GM12878 (cell line): ENCODE data around the gene RPSA. TPM values are rescaled to one million over a fixed set of nuclear protein-coding genes. Genes with fewer than 3 reads are reported as not detected.
A peak's percentile ranks its signal among the peaks of the same experiment; 100 is the strongest.

Source experiments
- ATAC-seq: fragments of 200-7000 bp; cut with Tn5 transposase; 3 replicates; pipeline ENCODE4 v1.9.1; 2020; ENCODE audit warnings: mild to moderate bottlenecking, moderate library complexity
- BruUV-seq: library from RNA; stranded (reverse); fragments of 400-500 nt; replicated peaks from 2 replicates; lab custom pipeline; 2021; lab: Mats Ljungman, UMichigan
- CTCF ChIA-PET: fragments of 300-600 bp; sonication (Branson Sonifier 250); formaldehyde crosslinking; extraction: SDS; loops from one replicate; lab custom pipeline; 2021; ENCODE audit warnings: inconsistent platforms; lab: Yijun Ruan, JAX
- POLR2A ChIA-PET: fragments of 350-600 bp; formaldehyde crosslinking; extraction: SDS; loops from one replicate; lab custom pipeline; 2021; ENCODE audit warnings: inconsistent platforms; lab: Charles Lee
- RAD21 ChIA-PET: fragments of 300-600 bp; sonication (Branson Sonifier 250); formaldehyde crosslinking; loops from one replicate; lab custom pipeline; 2023; ENCODE audit warnings: antibody characterized with exemption; ENCODE audit not compliant: unreplicated experiment; lab: Charles Lee
- SMC1A ChIA-PET: fragments of 300-600 bp; sonication (Branson Sonifier 250); formaldehyde crosslinking; loops from one replicate; lab custom pipeline; 2023; ENCODE audit not compliant: unreplicated experiment, uncharacterized antibody; lab: Charles Lee
- DNase-seq: peaks from one replicate; pipeline ENCODE4 v3.0.0-alpha.2; 2011; ENCODE audit warnings: low read depth, low spot score
- FAIRE-seq: peaks from 3 replicates; lab custom pipeline; 2011; peaks lifted over from hg19 to GRCh38; lab: Jason Lieb, UNC
- H2AFZ ChIP-seq: 2 replicates; pipeline ENCODE4 v1.6.0; 2011; ENCODE audit warnings: low read depth, low read length, control low read depth; ENCODE audit not compliant: control insufficient read depth
- H3K27ac ChIP-seq: 2 replicates; pipeline ENCODE4 v1.5.1; 2011; ENCODE audit warnings: control low read depth; ENCODE audit not compliant: control insufficient read depth, insufficient read depth
- H3K27me3 ChIP-seq, 2 experiments: replicated peaks in 1 of 2; 2 replicates each; pipeline versions ENCODE4 v1.6.0 to v1.6.1; 2011; ENCODE audit warnings: low read length in 1 of 2; ENCODE audit not compliant: control insufficient read depth in 2 of 2, insufficient read depth in 2 of 2
- H3K36me3 ChIP-seq, 2 experiments: 2 replicates each; pipeline ENCODE4 v1.5.1; 2011; ENCODE audit warnings: low read length in 1 of 2; ENCODE audit not compliant: control insufficient read depth in 2 of 2, insufficient read depth in 2 of 2
- H3K4me1 ChIP-seq: 2 replicates; pipeline ENCODE4 v1.6.1; 2011; ENCODE audit warnings: mild to moderate bottlenecking, low read length, moderate library complexity, mixed read lengths; ENCODE audit not compliant: control insufficient read depth, insufficient read depth
- H3K4me2 ChIP-seq: 2 replicates; pipeline ENCODE4 v1.6.0; 2011; ENCODE audit warnings: control low read depth; ENCODE audit not compliant: control insufficient read depth, insufficient read depth
- H3K4me3 ChIP-seq: fragments of 200-600 bp; sonication (generic); 2 replicates; pipeline ENCODE4 v1.5.1; 2016
- H3K79me2 ChIP-seq: 2 replicates; pipeline ENCODE4 v1.6.0; 2011; ENCODE audit warnings: low read length; ENCODE audit not compliant: control insufficient read depth, insufficient read depth
- H3K9ac ChIP-seq: 2 replicates; pipeline ENCODE4 v1.8.0; 2011; ENCODE audit warnings: low read length, control low read depth, mixed read lengths; ENCODE audit not compliant: control insufficient read depth, insufficient read depth
- H3K9me3 ChIP-seq: replicated peaks from 3 replicates; pipeline ENCODE4 v1.5.1; 2011; ENCODE audit warnings: mild to moderate bottlenecking, low read length; ENCODE audit not compliant: control insufficient read depth, insufficient read depth
- H4K20me1 ChIP-seq: 2 replicates; pipeline ENCODE4 v1.6.0; 2011; ENCODE audit not compliant: control insufficient read depth, insufficient read depth
- CBX3 ChIP-seq: fragments of 200-600 bp; sonication (generic); IDR thresholded peaks from 2 replicates; pipeline ENCODE4 v1.6.1; 2016; ENCODE audit warnings: low read depth, borderline replicate concordance
- GABPA ChIP-seq: IDR thresholded peaks from 2 replicates; pipeline ENCODE4 v1.6.1; 2014; ENCODE audit warnings: antibody characterized with exemption, low read depth, mild to moderate bottlenecking, inconsistent platforms
- MEF2A ChIP-seq: IDR thresholded peaks from 2 replicates; pipeline ENCODE4 v1.6.1; 2011; ENCODE audit warnings: low read depth, mild to moderate bottlenecking, low read length, moderate library complexity; ENCODE audit not compliant: insufficient read depth
- MXI1 ChIP-seq: fragments of 150-350 bp; IDR thresholded peaks from 2 replicates; pipeline ENCODE4 v1.6.1; 2011; ENCODE audit warnings: low read depth, mild to moderate bottlenecking, inconsistent platforms, low read length, improper control_type of control experiment
- NFYB ChIP-seq: IDR thresholded peaks from 2 replicates; pipeline ENCODE4 v1.6.1; 2011; ENCODE audit warnings: low read depth, mild to moderate bottlenecking, low read length, improper control_type of control experiment, moderate library complexity; ENCODE audit not compliant: insufficient read depth
- POLR2AphosphoS5 ChIP-seq: IDR thresholded peaks from 2 replicates; pipeline ENCODE4 v1.6.1; 2011; ENCODE audit warnings: mild to moderate bottlenecking, low read length, inconsistent platforms
- RB1 ChIP-seq: fragments of 450-650 bp; formaldehyde crosslinking; IDR thresholded peaks from 2 replicates; pipeline ENCODE4 v1.6.1; 2017; ENCODE audit warnings: mild to moderate bottlenecking, borderline replicate concordance
- SMARCA5 ChIP-seq: fragments of 450-650 bp; IDR thresholded peaks from 2 replicates; pipeline ENCODE4 v1.6.1; 2017; ENCODE audit warnings: mild to moderate bottlenecking
- TAF1 ChIP-seq: IDR thresholded peaks from 2 replicates; pipeline ENCODE4 v1.6.1; 2011; ENCODE audit warnings: mild to moderate bottlenecking, low read depth, low read length, borderline replicate concordance
- WGBS: methylation state at CpG from one replicate; pipeline ENCODE4 v1.1.6; 2016; ENCODE audit warnings: low lambda C conversion rate; ENCODE audit not compliant: insufficient replicate concordance, insufficient coverage; ENCODE audit errors: missing lambda C conversion rate; 5-methylcytosine and 5-hydroxymethylcytosine counted together
- in situ Hi-C: fragments of 300-500 bp; cut with MboI; formaldehyde crosslinking; loops from 9 replicates; pipeline ENCODE4 v1.14.3; 2018; ENCODE audit warnings: mixed read lengths
- intact Hi-C: fragments of 100-400 bp; cut with micrococcal nuclease; formaldehyde crosslinking; loops from one replicate; pipeline ENCODE4 v1.14.2; 2022; ENCODE audit not compliant: unreplicated experiment
- polyA plus RNA-seq, 11 experiments: library from polyadenylated mRNA; depleted of rRNA in 4 of 11; unstranded in 6 of 11; stranded (reverse) in 5 of 11; fragments of >200 nt; fragmentation: Nextera tagmentation in 4 of 11; fragmentation: Illumina TruSeq in 1 of 11; extraction: Ambion mirVana in 4 of 11; extraction: Trizol in 1 of 11; gene quantifications; 1 replicate in 1 of 11; 2 replicates in 10 of 11; pipeline versions ENCODE4 v1.2.1 to v1.2.3, GENCODE V29; 2011 to 2016; ENCODE audit warnings: inconsistent platforms in 2 of 11, missing spikeins in 2 of 11, low read depth in 1 of 11
- total RNA-seq, 4 experiments: library from RNA; depleted of rRNA in 3 of 4; stranded (reverse); fragments of >200 nt in 3 of 4; fragmentation: Illumina TruSeq in 1 of 4; extraction: Trizol in 1 of 4; gene quantifications; 2 replicates each; pipeline versions ENCODE4 v1.2.1 to v1.2.3, GENCODE V29; 2013 to 2021
- TF ChIP-seq, protein P1 (sequence below): fragments of 450-650 bp; IDR thresholded peaks from 2 replicates; pipeline ENCODE4 v1.6.1; 2017; ENCODE audit warnings: mild to moderate bottlenecking, moderate library complexity
- TF ChIP-seq, protein P2 (sequence below): fragments of 450-650 bp; IDR thresholded peaks from 2 replicates; pipeline ENCODE4 v1.6.1; 2016; ENCODE audit warnings: mild to moderate bottlenecking, moderate library complexity, borderline replicate concordance

RPSA gene
- total and polyA plus RNA-seq, 10 of the 15 experiments (the other 5 are each of a cell fraction or from before 2014, with no cell fraction given) = 1,012 to 5,036 (median 3,460) TPM

DNA sequence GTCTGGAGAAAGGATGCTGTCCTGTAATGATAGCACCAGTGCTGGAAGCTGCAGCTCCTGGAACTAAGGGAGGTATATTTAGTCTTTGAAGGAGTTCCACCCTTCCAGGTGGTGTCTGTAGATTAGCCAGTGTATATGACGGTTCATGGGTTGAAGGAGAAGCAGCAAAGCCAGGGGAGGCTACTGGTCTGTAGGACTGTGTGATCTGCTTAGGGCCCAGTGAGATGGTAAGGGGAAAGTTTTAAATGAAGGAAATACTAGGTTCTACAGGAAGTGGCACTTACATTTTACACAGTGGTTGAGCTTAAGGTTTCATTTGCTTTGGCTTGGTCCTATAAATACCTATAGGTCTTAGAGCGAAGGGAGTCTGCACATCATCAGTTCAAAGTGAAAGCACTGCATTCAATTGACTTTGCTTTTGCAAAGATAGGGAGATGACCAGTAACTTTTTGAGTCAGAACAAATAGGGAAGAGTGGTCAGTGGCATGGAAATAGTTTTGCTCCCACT is 17.7 kb upstream of the RPSA start (continued):
- TF ChIP-seq, protein P1, sequence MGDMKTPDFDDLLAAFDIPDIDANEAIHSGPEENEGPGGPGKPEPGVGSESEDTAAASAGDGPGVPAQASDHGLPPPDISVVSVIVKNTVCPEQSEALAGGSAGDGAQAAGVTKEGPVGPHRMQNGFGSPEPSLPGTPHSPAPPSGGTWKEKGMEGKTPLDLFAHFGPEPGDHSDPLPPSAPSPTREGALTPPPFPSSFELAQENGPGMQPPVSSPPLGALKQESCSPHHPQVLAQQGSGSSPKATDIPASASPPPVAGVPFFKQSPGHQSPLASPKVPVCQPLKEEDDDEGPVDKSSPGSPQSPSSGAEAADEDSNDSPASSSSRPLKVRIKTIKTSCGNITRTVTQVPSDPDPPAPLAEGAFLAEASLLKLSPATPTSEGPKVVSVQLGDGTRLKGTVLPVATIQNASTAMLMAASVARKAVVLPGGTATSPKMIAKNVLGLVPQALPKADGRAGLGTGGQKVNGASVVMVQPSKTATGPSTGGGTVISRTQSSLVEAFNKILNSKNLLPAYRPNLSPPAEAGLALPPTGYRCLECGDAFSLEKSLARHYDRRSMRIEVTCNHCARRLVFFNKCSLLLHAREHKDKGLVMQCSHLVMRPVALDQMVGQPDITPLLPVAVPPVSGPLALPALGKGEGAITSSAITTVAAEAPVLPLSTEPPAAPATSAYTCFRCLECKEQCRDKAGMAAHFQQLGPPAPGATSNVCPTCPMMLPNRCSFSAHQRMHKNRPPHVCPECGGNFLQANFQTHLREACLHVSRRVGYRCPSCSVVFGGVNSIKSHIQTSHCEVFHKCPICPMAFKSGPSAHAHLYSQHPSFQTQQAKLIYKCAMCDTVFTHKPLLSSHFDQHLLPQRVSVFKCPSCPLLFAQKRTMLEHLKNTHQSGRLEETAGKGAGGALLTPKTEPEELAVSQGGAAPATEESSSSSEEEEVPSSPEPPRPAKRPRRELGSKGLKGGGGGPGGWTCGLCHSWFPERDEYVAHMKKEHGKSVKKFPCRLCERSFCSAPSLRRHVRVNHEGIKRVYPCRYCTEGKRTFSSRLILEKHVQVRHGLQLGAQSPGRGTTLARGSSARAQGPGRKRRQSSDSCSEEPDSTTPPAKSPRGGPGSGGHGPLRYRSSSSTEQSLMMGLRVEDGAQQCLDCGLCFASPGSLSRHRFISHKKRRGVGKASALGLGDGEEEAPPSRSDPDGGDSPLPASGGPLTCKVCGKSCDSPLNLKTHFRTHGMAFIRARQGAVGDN = no peak
- peak; percentile 87 for TF ChIP-seq MEF2A
- TF ChIP-seq GABPA = 0 out of 2 replicates have a peak, but pooled peaks have one; percentile 35
- no peak for TF ChIP-seq RB1
- 0 out of 2 replicates have a peak, but pooled peaks have one; percentile 20 for TF ChIP-seq NFYB

DNA sequence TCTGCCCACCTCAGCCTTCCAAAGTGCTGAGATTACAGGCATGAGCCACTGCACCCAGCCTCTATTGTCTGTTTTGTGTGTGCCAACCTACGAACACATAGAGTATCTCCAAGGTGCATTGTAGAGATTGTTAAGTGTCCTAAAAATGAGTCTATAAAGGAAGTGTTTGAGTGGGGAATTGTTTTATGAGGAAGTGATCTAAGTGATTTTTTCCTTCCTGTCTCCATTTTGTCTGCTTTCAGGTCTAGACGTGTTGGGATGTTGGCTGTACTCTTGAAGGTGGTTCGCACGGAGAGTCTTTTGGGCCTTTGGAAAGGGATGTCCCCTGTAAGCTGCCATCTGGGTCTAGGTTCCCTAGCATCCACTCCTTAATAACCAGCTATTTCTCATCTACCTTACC is 16.3 kb upstream of the RPSA start:
- ChIA-PET CTCF (interaction anchor here (1.3 to 4.9 kb wide), 5 partner anchors 12 to 102 kb away, joined by 4 to 55 read pairs (median 11); partner anchors contain the start of gene RPSA), SMC1A (interaction anchor here (0.6 to 5.4 kb wide), 3 partner anchors 16 to 44 kb away, joined by 3 to 44 read pairs (median 10); partner anchors contain the start of gene RPSA), POLR2A (interaction anchor here (1.0 to 1.1 kb wide), 2 partner anchors 12 to 17 kb away, joined by 3 to 5 read pairs; no protein-coding TSS in a partner anchor), RAD21 (interaction anchor here (2.4 kb wide), 1 partner anchor 17 kb away, joined by 20 read pairs; the partner anchor contains the start of gene RPSA)
- no peak for ATAC-seq
- H3K4me2 ChIP-seq = no peak overlapping the region
- DNase-seq = no peak
- no peaks in the 10 kb centered on the region for H4K20me1 ChIP-seq
- no peak overlapping the region for H3K9ac ChIP-seq
- peaks cover 19 to 20% of the 10 kb centered on the region in 2 experiments for H3K36me3 ChIP-seq
- peaks cover 24% of the 10 kb centered on the region for H3K4me1 ChIP-seq
- H2AFZ ChIP-seq = no peak overlapping the region
- H3K9me3 ChIP-seq = no peaks in the 10 kb centered on the region
- H3K79me2 ChIP-seq = peaks cover 54% of the 10 kb centered on the region
- in situ Hi-C loops (no loop called here), intact Hi-C loops (no loop called here)
- FAIRE-seq = no peak
- no peak overlapping the region for H3K4me3 ChIP-seq
- no peaks in the 10 kb centered on the region for H3K27me3 ChIP-seq
- BruUV-seq = no TSS peak
- peak overlapping the region; percentile 85; the same call in 1 of the 2 replicates for H3K27ac ChIP-seq
- WGBS = 75% methylated on average over 4 of the region's 4 CpGs
- TF ChIP-seq, protein P2, sequence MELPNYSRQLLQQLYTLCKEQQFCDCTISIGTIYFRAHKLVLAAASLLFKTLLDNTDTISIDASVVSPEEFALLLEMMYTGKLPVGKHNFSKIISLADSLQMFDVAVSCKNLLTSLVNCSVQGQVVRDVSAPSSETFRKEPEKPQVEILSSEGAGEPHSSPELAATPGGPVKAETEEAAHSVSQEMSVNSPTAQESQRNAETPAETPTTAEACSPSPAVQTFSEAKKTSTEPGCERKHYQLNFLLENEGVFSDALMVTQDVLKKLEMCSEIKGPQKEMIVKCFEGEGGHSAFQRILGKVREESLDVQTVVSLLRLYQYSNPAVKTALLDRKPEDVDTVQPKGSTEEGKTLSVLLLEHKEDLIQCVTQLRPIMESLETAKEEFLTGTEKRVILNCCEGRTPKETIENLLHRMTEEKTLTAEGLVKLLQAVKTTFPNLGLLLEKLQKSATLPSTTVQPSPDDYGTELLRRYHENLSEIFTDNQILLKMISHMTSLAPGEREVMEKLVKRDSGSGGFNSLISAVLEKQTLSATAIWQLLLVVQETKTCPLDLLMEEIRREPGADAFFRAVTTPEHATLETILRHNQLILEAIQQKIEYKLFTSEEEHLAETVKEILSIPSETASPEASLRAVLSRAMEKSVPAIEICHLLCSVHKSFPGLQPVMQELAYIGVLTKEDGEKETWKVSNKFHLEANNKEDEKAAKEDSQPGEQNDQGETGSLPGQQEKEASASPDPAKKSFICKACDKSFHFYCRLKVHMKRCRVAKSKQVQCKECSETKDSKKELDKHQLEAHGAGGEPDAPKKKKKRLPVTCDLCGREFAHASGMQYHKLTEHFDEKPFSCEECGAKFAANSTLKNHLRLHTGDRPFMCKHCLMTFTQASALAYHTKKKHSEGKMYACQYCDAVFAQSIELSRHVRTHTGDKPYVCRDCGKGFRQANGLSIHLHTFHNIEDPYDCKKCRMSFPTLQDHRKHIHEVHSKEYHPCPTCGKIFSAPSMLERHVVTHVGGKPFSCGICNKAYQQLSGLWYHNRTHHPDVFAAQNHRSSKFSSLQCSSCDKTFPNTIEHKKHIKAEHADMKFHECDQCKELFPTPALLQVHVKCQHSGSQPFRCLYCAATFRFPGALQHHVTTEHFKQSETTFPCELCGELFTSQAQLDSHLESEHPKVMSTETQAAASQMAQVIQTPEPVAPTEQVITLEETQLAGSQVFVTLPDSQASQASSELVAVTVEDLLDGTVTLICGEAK = no peak
- no peak for TF ChIP-seq TAF1
- TF ChIP-seq SMARCA5 = no peak
- no peak for TF ChIP-seq MXI1
- TF ChIP-seq POLR2AphosphoS5 = no peak
- TF ChIP-seq CBX3 = no peak
